Measurements from ENCODE around the gene DNLZ.

DNLZ gene

DNA sequence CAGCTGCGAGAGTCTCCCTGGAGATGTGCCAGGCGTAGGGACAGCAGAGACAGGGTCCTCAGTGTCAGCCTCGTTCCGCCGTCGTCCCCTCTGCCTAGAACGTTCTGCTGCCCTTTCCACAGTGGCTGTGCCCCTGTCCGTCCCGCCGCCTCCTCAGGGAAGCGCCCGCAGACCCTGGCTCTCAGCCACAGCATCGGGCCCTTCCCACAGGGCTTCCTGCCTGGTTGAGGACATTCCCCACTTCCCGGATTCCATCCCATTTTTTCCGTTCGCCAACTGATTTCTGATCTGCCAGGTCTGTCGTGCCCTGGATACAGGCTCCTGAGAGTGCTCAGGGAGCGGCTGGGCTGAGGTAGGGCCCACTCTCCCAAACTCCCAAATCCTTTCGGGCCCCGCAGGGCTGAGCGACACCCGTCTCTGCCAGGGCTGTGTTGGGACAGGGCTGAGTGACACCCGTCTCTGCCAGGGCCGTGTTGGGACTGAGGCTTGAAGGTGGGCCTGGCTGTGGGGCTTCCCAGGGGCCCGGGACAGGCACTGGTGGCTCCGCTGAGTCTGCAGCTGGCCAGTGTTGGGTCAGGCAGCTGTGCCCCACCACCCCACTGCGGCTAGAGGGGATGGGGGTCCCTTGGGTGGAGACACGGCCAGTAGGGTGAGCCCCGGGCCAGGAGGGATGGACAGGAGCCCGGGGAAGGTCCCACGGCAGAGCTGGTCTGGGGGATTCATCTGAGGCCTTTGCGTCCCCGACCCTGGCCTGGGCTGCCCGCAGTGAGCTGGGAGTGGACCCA, 15.9 kb downstream of the DNLZ start:
- H3K4me3 ChIP-seq (ENCODE audit: low read depth, low read length): no peak overlapping the region
- DNase-seq (ENCODE audit: low read depth): no peak
- TF ChIP-seq, protein P1, sequence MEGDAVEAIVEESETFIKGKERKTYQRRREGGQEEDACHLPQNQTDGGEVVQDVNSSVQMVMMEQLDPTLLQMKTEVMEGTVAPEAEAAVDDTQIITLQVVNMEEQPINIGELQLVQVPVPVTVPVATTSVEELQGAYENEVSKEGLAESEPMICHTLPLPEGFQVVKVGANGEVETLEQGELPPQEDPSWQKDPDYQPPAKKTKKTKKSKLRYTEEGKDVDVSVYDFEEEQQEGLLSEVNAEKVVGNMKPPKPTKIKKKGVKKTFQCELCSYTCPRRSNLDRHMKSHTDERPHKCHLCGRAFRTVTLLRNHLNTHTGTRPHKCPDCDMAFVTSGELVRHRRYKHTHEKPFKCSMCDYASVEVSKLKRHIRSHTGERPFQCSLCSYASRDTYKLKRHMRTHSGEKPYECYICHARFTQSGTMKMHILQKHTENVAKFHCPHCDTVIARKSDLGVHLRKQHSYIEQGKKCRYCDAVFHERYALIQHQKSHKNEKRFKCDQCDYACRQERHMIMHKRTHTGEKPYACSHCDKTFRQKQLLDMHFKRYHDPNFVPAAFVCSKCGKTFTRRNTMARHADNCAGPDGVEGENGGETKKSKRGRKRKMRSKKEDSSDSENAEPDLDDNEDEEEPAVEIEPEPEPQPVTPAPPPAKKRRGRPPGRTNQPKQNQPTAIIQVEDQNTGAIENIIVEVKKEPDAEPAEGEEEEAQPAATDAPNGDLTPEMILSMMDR (IDR thresholded peaks at IDR 0.05; ENCODE audit: low read depth, low read length, missing control alignments): no peak

DNA sequence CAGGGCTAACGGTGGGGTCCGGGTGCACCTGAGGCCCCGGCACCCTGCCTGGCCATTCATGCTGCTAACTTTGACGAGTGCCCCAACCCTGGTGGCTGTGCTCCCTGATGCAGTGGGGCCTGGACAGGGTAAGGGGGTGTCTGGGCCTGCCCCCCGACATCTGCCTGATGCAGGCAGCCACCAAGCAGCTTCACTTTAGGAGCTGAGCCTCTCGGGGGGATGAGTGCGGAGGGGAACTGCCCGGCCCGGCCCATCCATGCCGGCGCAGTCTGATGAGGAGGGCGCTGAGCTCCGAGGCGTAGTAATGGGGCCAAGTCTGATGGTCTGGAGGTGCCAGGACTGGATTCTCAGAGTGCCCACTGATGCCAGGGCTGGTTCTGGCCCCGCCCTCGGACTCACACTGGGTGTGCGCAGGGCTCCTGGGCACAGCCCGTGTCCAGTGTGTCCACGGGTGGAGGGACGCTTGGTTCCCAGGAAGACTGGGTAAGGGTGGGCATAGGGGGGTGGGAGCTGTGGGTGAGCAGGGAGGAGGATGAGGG, 16.5 kb downstream of the DNLZ start:
- TF ChIP-seq, protein P1 (IDR thresholded peaks at IDR 0.05; ENCODE audit: low read depth, low read length, missing control alignments): no peak
- no peak for DNase-seq (ENCODE audit: low read depth)
- H3K4me3 ChIP-seq (ENCODE audit: low read depth, low read length): no peak overlapping the region

DNA sequence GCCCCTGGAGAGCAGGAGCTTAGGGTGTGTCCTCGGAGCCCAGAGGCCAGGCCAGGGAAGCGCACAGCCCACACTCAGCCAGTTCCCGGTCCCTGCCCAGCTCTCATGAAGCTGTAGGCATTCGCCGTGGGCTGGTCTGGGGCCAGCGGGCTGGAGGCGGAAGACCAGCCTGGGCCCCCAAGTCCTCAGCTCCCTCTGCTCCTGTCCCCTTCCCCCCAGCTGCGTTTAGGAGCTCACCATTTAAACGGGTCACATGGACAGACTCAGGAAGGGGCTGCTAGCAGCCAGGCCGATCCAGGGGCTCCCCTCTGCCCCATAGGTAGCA, 17.4 kb downstream of the DNLZ start:
- TF ChIP-seq, protein P1 (IDR thresholded peaks at IDR 0.05; ENCODE audit: low read depth, low read length, missing control alignments): no peak
- no peak for DNase-seq (ENCODE audit: low read depth)
- no peak overlapping the region for H3K4me3 ChIP-seq (ENCODE audit: low read depth, low read length)

DNA sequence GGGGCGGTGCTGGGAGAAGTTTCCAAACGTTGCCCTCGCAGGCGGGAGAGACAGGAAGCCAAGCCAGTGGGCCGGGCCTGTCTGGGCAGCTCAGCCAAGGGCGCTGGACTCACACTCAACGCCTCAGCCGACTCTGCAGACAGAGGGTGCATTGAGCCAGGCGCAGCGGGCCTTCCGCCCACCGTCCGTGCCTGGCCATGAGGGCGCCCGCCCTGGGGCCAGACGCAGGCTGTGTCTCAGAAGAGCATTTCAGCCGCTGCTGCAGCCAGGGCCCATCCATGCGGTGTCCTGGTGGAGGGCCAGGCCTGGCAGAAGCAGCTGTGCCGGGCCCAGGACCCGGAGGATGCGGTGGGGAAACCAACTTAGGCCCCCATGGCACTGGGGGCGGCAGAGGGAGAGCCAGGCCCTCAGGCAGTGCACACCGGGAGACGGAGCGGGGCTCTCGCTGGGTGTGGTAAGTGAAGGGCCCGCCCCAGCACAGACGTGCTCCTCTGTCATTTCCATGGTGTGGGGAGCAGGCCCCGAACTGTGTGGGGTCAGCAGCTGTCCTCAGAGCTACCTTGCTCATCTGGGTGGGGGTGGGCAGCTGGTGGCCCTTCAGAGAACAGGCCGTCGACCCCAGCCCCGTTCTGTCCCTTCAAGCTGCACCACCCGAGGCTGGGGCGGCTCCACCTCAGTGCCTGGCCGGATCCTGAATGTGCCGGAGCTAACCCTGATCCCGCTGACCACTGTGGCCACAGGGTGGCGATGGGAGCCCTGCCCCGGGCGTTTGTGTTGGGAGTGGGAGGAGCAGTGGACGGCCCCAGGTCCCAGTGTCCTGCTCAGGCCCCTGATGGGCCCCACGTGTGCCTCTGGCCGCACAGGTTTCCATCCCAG, 18.0 kb downstream of the DNLZ start:
- no peak for DNase-seq (ENCODE audit: low read depth)
- TF ChIP-seq, protein P1 (IDR thresholded peaks at IDR 0.05; ENCODE audit: low read depth, low read length, missing control alignments): no peak
- H3K4me3 ChIP-seq (ENCODE audit: low read depth, low read length): no peak overlapping the region

DNA sequence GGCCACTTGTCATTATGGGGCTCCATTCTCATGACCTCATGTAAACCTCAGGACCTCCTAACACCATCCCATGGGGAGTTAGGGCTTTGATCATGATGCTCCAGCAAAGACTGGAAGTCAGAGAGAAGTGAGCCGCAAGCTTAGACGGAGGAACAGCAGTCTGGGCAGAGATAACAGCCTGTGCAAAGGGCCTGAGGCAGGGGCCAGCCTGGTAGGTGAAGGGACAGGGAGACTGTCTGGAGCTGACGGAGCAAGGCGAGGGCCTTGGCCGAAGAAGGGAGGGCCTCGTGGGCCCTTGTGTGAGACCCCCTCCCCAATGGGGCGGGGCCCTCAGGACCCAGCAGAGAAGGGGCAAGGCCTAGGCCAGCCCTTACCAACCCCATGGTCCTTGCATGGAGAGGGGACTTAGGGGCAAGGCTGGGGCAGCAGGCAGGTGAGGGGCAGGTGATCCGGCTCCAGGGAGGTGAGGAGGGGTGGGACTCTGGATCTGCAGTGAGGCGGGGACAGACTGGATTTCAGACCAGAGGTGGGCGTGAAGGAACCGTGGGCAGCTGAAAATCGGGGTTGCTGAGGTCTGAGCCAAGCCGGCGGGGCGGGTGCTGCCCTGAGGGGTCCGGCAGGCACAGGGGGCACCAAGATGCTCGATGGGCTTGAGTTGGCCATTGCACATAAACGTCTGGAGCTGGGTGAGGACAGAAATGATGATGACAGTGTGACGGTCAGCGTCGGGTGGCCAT, 18.8 kb downstream of the DNLZ start:
- TF ChIP-seq, protein P1 (IDR thresholded peaks at IDR 0.05; ENCODE audit: low read depth, low read length, missing control alignments): no peak
- H3K4me3 ChIP-seq (ENCODE audit: low read depth, low read length): no peak overlapping the region

DNA sequence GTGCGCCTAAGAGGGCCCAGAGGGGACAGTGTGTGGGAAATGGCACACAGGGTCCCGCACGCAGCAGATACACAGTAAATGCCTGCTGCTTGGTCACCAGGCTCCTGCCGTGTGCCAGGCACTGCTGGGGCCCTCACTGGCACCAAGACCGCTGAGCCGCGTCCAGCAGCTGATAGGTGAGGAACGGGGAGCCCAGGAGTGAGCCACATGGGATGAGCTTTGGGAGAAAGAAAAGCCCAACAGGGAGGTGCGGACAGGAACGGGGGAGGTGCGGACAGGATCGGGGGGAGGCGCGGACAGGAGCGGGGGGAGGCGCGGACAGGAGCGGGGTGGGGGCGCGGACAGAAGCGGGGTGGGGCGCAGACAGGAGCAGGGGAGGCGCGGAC, 19.7 kb downstream of the DNLZ start:
- TF ChIP-seq, protein P1 (IDR thresholded peaks at IDR 0.05; ENCODE audit: low read depth, low read length, missing control alignments): no peak
- H3K4me3 ChIP-seq (ENCODE audit: low read depth, low read length): no peak overlapping the region
- DNase-seq (ENCODE audit: low read depth): no peak

More for the DNA sequence above, 18.8 kb downstream of the DNLZ start:
- no peak for DNase-seq (ENCODE audit: low read depth)

All from GM12864 (cell line).